ENCODE results near the gene GOLGA6L10.
"Not testable (repeated sequence)": the region's sequence is repeated elsewhere in the genome, so short reads cannot be mapped to it uniquely, and the experiment has no call there.

DNA sequence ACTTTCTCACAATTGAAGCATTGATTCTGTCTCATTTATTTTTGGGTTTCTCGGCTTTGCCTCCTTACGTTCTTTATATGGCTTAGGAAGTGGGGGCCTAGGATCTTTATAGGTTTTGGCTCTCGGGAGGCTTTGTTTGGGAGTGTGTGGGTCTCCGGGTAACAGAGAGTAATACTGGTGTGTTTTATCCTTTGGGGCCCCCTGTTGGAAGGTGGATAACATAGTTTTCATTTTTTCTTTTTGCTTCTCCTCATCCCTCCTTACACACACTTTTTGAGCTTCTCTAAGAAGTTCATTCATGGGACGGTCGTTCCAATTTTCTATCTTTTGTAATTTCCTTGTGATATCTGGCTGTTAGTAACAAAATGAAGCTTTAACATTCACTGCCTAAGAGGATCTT lies 30.3 kb upstream of the GOLGA6L10 start:
- TF ChIP-seq CTCF (conservative IDR thresholded peaks at IDR 0.05; ENCODE audit: low read depth, low read length) = peak; percentile 36
- not testable (repeated sequence) for TF ChIP-seq EZH2 (IDR thresholded peaks at IDR 0.05; ENCODE audit: borderline replicate concordance, low read depth, low read length, poor library complexity, severe bottlenecking)

Measured in A673 (cell line).